Measurements from ENCODE around the gene PTPRD. TPM values are rescaled to one million over a fixed set of nuclear protein-coding genes. Genes with fewer than 3 reads are reported as not detected.

PTPRD gene
- total RNA-seq, 4 donors from 2014 or later = 0.78 to 11.7 (median 1.6) TPM

- no peak for ATAC-seq
- H3K4me1 ChIP-seq = no peaks in the 10 kb centered on the region
These were observed 1521.4 kb downstream of the PTPRD start for GRCh38 chr9:9091387-9091786.

DNA sequence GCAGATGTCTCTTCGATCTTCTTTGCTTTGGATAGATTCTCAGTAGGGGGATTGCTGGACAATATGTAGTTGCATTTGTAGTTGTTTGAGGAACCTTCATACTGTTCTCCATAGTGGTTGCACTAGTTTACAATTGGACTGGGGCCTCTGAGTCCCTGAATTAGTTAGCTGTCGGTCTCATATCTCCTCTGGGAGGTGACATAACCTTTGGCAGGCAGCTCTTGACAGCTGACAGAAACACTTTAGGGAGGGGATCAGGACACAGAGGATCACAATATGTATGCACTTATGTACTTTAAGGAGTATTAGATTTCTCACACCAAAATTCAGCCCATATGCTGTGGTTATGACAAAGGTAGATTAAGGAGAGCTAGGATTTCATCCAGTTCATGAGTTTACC is 1533.3 kb downstream of the PTPRD start:
- no peak for TF ChIP-seq CTCF (IDR thresholded peaks at IDR 0.05 in 4 of 5, conservative IDR thresholded peaks at IDR 0.05 in 1 of 5)
- TF ChIP-seq POLR2A (IDR thresholded peaks at IDR 0.05) = no peak
- no peaks in the 10 kb centered on the region for H3K36me3 ChIP-seq
- no peaks in the 10 kb centered on the region for H3K9me3 ChIP-seq
- H3K4me1 ChIP-seq = no peaks in the 10 kb centered on the region
- in situ Hi-C loops (cut with MboI; ENCODE audit: low sequenced_read_pairs in 4 of 4) = no loop called here
- DNase-seq (no peak), ATAC-seq (no peak)
- H3K27ac ChIP-seq = no peak overlapping the region
- intact Hi-C loops (cut with DNase I; ENCODE audit: low total_unique reads) = no loop called here
- no peaks in the 10 kb centered on the region for H3K27me3 ChIP-seq
- H3K4me3 ChIP-seq = no peak overlapping the region

More at GRCh38 chr9:9091387-9091786, 1521.4 kb downstream of the PTPRD start:
- Histone ChIP-seq H3K36me3 (no peaks in the 10 kb centered on the region), H3K4me3 (no peak overlapping the region), H3K27ac (no peak overlapping the region), H3K27me3 (no peaks in the 10 kb centered on the region), H3K9me3 (no peaks in the 10 kb centered on the region)
- DNase-seq = no peak
- intact Hi-C loops (cut with DNase I; ENCODE audit: low total_unique reads) = no loop called here
- in situ Hi-C loops (cut with MboI; ENCODE audit: low sequenced_read_pairs in 4 of 4) = no loop called here
- TF ChIP-seq POLR2A (IDR thresholded peaks at IDR 0.05) (no peak), CTCF (IDR thresholded peaks at IDR 0.05 in 4 of 5, conservative IDR thresholded peaks at IDR 0.05 in 1 of 5) (no peak)

DNA sequence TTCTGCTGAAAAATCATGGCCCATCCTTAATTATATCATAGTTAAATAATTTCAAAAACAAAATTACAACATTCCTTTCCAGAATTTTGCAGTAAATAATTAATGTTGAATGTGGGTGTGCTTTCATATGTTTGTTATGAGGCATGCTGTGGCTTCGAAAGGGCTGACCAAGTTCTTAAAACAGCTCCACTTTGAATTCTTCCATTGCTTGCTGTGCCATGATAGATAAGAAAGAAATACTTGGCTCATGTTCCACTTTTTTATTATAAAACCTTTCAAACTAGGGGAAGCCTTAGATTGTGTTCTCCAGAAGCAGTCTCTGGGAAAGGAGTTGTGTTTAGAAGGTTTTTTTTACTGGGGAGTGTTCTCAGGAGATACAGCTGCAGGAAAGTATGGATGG is 1534.5 kb downstream of the PTPRD start:
- H3K4me3 ChIP-seq = no peak overlapping the region
- ATAC-seq (no peak), DNase-seq (no peak)
- no peaks in the 10 kb centered on the region for H3K27me3 ChIP-seq
- TF ChIP-seq POLR2A (IDR thresholded peaks at IDR 0.05) (no peak), CTCF (IDR thresholded peaks at IDR 0.05 in 4 of 5, conservative IDR thresholded peaks at IDR 0.05 in 1 of 5) (no peak)
- H3K36me3 ChIP-seq = no peaks in the 10 kb centered on the region
- in situ Hi-C loops (cut with MboI; ENCODE audit: low sequenced_read_pairs in 4 of 4) (no loop called here), intact Hi-C loops (cut with DNase I; ENCODE audit: low total_unique reads) (no loop called here)
- no peaks in the 10 kb centered on the region for H3K9me3 ChIP-seq
- no peak overlapping the region for H3K27ac ChIP-seq
- H3K4me1 ChIP-seq = no peaks in the 10 kb centered on the region

DNA sequence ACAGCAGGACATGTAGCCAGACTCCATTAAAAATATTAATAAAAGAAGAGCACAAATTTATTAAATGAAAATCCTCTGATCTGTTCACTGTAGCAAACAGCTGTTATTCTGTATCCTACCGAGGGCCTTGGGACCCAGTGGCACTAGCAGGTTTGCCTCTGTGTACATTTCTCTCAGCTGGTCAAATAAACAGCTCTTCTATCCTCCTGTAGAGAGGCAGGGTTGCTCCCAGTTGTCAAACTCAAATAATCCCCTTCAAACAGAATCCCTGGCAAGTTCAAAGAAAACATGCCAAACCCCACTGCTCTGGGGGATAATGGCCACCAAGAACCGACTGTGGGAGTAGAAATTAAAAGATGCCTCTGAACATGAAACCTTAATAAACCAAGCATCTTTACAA is 1551.2 kb downstream of the PTPRD start:
- H3K4me3 ChIP-seq = no peak overlapping the region
- H3K27ac ChIP-seq = no peak overlapping the region
- TF ChIP-seq CTCF (IDR thresholded peaks at IDR 0.05 in 4 of 5, conservative IDR thresholded peaks at IDR 0.05 in 1 of 5) = no peak
- TF ChIP-seq POLR2A (IDR thresholded peaks at IDR 0.05) = no peak
- intact Hi-C loops (cut with DNase I; ENCODE audit: low total_unique reads) (no loop called here), in situ Hi-C loops (cut with MboI; ENCODE audit: low sequenced_read_pairs in 4 of 4) (loop anchor here in 1 of 4 donors (25.0 kb wide), 1 partner anchor 101 kb away; no protein-coding TSS in a partner anchor)
- no peaks in the 10 kb centered on the region for H3K27me3 ChIP-seq
- no peaks in the 10 kb centered on the region for H3K36me3 ChIP-seq
- no peaks in the 10 kb centered on the region for H3K9me3 ChIP-seq
- H3K4me1 ChIP-seq = no peaks in the 10 kb centered on the region
- DNase-seq = no peak
- no peak for ATAC-seq

DNA sequence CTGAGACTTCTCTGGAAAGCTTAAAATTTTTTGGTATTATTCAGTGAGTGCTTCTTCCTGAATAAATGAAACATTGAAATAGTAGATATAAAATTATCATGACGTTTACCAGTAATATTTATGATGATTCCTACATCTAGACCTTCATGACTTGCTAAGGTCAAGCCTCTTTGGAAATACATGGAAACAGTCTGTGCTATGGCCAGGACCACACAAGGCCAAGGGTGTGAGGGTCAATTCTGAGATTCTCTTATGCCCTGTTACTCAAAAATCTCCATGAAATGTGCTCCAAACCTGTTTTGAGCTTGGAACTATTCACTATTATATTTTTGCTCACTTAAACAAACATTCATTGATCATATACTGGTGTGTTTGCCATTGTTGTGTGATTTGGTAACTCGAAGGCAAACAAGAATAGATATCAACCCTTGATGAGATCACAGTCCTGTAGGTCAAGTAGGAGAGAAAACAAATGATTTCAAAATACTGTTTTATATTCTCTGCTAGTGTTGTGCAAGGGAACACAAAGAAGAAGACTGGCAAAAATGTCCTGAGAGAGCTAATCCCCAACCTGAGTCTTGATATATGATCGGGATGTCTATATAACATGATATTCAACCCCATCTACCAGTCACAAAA is 1558.3 kb downstream of the PTPRD start:
- no peak for TF ChIP-seq POLR2A (IDR thresholded peaks at IDR 0.05)
- no peak for TF ChIP-seq CTCF (IDR thresholded peaks at IDR 0.05 in 4 of 5, conservative IDR thresholded peaks at IDR 0.05 in 1 of 5)
- ATAC-seq (no peak), DNase-seq (no peak)
- in situ Hi-C loops (cut with MboI; ENCODE audit: low sequenced_read_pairs in 4 of 4) = loop anchor here in 1 of 4 donors (25.0 kb wide), 1 partner anchor 108 kb away; no protein-coding TSS in a partner anchor
- Histone ChIP-seq H3K4me3 (no peak overlapping the region), H3K4me1 (no peaks in the 10 kb centered on the region), H3K9me3 (no peaks in the 10 kb centered on the region), H3K27ac (no peak overlapping the region), H3K27me3 (no peaks in the 10 kb centered on the region), H3K36me3 (no peaks in the 10 kb centered on the region)
- intact Hi-C loops (cut with DNase I; ENCODE audit: low total_unique reads) = no loop called here
